Cardiac ventricle fibroblast (primary cell): ENCODE data around the gene DNAJB1. TPM values are rescaled to one million over a fixed set of nuclear protein-coding genes. Genes with fewer than 3 reads are reported as not detected.

Experiments used
- total RNA-seq: library from RNA; depleted of rRNA; stranded (reverse); fragments of >200 nt; gene quantifications from 2 replicates; pipeline ENCODE4 v1.2.3, GENCODE V29; 2015

Gene DNAJB1
- total RNA-seq = 49.2 and 56.2 TPM in 2 replicates

GRCh38 chr19:14517840-14518505 is at the start of gene DNAJB1:
DNAJB1 (minus strand) TSS chr19:14518397; CDS start chr19:14518349, 48 bp downstream.

GRCh38 chr19:14529254-14530004 is 11.2 kb upstream of the DNAJB1 start, which contains the start of gene TECR:
TECR (plus strand) TSS chr19:14529594; CDS start chr19:14529697, 103 bp downstream.

GRCh38 chr19:14496029-14496833 is 22.0 kb downstream of the DNAJB1 start, which contains the start of gene GIPC1:
GIPC1 (minus strand) TSS chr19:14496127; CDS start chr19:14482976, 13,151 bp downstream.

GRCh38 chr19:14475251-14476073 is 42.7 kb downstream of the DNAJB1 start, which contains the start of gene PTGER1:
PTGER1 (minus strand) TSS chr19:14475354; CDS start chr19:14474320, 1,034 bp downstream.

Other genes with a start within 250 kb of the DNAJB1 start
- gene ADGRE5, start 137.0 kb downstream of the DNAJB1 start, total RNA-seq = 23.0 and 31.3 TPM in 2 replicates
- 35.3 and 38.0 TPM in 2 replicates for gene DDX39A, start 99.1 kb downstream of the DNAJB1 start, total RNA-seq
- 68.0 and 80.4 TPM in 2 replicates for gene PKN1, start 85.1 kb downstream of the DNAJB1 start, total RNA-seq
- 0.44 and 0.56 TPM in 2 replicates for gene PTGER1, start 43.0 kb downstream of the DNAJB1 start, total RNA-seq
- 50.0 and 51.2 TPM in 2 replicates for gene GIPC1, start 22.3 kb downstream of the DNAJB1 start, total RNA-seq
- 35.4 and 44.0 TPM in 2 replicates for gene TECR, start 11.2 kb upstream of the DNAJB1 start, total RNA-seq
- 230 and 276 TPM in 2 replicates for gene NDUFB7, start 53.7 kb upstream of the DNAJB1 start, total RNA-seq
- gene CLEC17A, start 64.7 kb upstream of the DNAJB1 start, total RNA-seq = not detected in 2 replicates
- gene ADGRE3, start 156.4 kb upstream of the DNAJB1 start, total RNA-seq = not detected in 2 replicates
- gene ZNF333, start 171.7 kb upstream of the DNAJB1 start, total RNA-seq = 7.5 and 11.4 TPM in 2 replicates